Fibroblast of skin of right biceps (primary cell): ENCODE measurements around the gene TNKS1BP1.

Source experiments
- DNase-seq: peaks from one replicate; pipeline ENCODE4 v3.0.0-alpha.2; 2013

Gene TNKS1BP1

GRCh38 chr11:57279116-57279515, 45.6 kb downstream of the TNKS1BP1 start:
- peak; percentile 77 for DNase-seq

GRCh38 chr11:57278721-57279095, 46.0 kb downstream of the TNKS1BP1 start:
- no peak for DNase-seq

GRCh38 chr11:57277845-57278720, 46.7 kb downstream of the TNKS1BP1 start:
- peak; percentile 86 for DNase-seq

GRCh38 chr11:57276971-57277675, 47.6 kb downstream of the TNKS1BP1 start:
- DNase-seq, result no peak

- DNase-seq, result no peak
Measured at GRCh38 chr11:57276169-57276970, 48.4 kb downstream of the TNKS1BP1 start.

- peak; percentile 45 for DNase-seq
Measured at GRCh38 chr11:57275582-57275981, 49.2 kb downstream of the TNKS1BP1 start.

- no peak for DNase-seq
Measured at GRCh38 chr11:57274904-57275498, 49.8 kb downstream of the TNKS1BP1 start.

GRCh38 chr11:57273448-57274058, 51.2 kb downstream of the TNKS1BP1 start:
- DNase-seq, result no peak

GRCh38 chr11:57269571-57270021, 55.2 kb downstream of the TNKS1BP1 start:
- DNase-seq, result no peak

- DNase-seq, result no peak
Measured at GRCh38 chr11:57266157-57266556, 58.6 kb downstream of the TNKS1BP1 start.

GRCh38 chr11:57263351-57263750, 61.4 kb downstream of the TNKS1BP1 start:
- no peak for DNase-seq

GRCh38 chr11:57262157-57262556, 62.6 kb downstream of the TNKS1BP1 start:
- no peak for DNase-seq

GRCh38 chr11:57260937-57261783, 63.6 kb downstream of the TNKS1BP1 start:
- DNase-seq, result no peak

- DNase-seq, result no peak
Measured at GRCh38 chr11:57256119-57256518, 68.6 kb downstream of the TNKS1BP1 start.

GRCh38 chr11:57255618-57256017, 69.1 kb downstream of the TNKS1BP1 start:
- DNase-seq, result peak; percentile 35

GRCh38 chr11:57254631-57255030, 70.1 kb downstream of the TNKS1BP1 start:
- DNase-seq, result no peak

- peak; percentile 42 for DNase-seq
Measured at GRCh38 chr11:57251491-57252104, 73.2 kb downstream of the TNKS1BP1 start.

- DNase-seq, result no peak
Measured at GRCh38 chr11:57251037-57251436, 73.7 kb downstream of the TNKS1BP1 start.
